Measurements from ENCODE around the gene C2orf49. TPM values are rescaled to one million over a fixed set of nuclear protein-coding genes. Genes with fewer than 3 reads are reported as not detected.

Gene C2orf49
- total RNA-seq, 1 donor from 2014 or later: 21.6 TPM

DNA sequence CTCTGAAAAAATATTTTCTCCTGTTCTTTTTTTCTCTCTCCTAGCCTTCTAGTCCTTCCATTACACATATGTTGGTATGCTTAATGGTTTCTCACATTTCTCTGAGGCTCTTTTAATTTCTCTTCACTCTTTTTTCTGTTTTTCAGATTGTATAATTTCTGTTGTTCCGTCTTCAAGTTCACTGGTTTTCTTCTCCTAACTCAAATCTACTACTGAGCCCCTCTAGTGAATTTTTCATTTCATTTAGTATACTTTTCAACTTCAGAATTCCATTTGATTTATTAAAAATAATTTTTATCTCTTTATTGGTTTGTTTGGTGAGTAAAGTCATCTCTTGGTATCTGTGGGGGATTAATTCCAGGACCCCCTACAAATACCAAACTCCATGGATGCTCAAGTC is 19.8 kb downstream of the C2orf49 start:
- no peak overlapping the region for H3K9ac ChIP-seq (ENCODE audit: low read length)
- no peak overlapping the region for H3K27ac Mint-ChIP-seq (ENCODE audit: unreplicated experiment)
- DNase-seq (ENCODE audit: low read depth) (no peak), FAIRE-seq (no peak)
- peaks cover 4% of the 10 kb centered on the region for H3K79me2 ChIP-seq (ENCODE audit: insufficient read depth, low read length)
- H3K27ac ChIP-seq (ENCODE audit: low read depth, low read length): no peak overlapping the region
- H3K4me1 ChIP-seq (ENCODE audit: insufficient read depth, low read length): peaks cover 2% of the 10 kb centered on the region
- no peaks in the 10 kb centered on the region for H3K9me3 ChIP-seq (ENCODE audit: insufficient read depth, low read depth, low read length)
- peaks cover 21% of the 10 kb centered on the region for H3K36me3 Mint-ChIP-seq (ENCODE audit: low read depth, unreplicated experiment)
- no peak overlapping the region for H3K4me3 ChIP-seq (ENCODE audit: insufficient read depth, low read depth, low read length)
- TF ChIP-seq, protein P1, sequence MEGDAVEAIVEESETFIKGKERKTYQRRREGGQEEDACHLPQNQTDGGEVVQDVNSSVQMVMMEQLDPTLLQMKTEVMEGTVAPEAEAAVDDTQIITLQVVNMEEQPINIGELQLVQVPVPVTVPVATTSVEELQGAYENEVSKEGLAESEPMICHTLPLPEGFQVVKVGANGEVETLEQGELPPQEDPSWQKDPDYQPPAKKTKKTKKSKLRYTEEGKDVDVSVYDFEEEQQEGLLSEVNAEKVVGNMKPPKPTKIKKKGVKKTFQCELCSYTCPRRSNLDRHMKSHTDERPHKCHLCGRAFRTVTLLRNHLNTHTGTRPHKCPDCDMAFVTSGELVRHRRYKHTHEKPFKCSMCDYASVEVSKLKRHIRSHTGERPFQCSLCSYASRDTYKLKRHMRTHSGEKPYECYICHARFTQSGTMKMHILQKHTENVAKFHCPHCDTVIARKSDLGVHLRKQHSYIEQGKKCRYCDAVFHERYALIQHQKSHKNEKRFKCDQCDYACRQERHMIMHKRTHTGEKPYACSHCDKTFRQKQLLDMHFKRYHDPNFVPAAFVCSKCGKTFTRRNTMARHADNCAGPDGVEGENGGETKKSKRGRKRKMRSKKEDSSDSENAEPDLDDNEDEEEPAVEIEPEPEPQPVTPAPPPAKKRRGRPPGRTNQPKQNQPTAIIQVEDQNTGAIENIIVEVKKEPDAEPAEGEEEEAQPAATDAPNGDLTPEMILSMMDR (IDR thresholded peaks at IDR 0.05; ENCODE audit: insufficient read depth, low read depth, low read length): no peak
- TF ChIP-seq EZH2 (IDR thresholded peaks at IDR 0.05; ENCODE audit: insufficient read depth, low read length): no peak
- H4K20me1 ChIP-seq (ENCODE audit: insufficient read depth, low read length): peaks cover 49% of the 10 kb centered on the region
- no peak overlapping the region for H3K4me2 ChIP-seq (ENCODE audit: low read length)
- H3K4me1 Mint-ChIP-seq (ENCODE audit: low read depth, unreplicated experiment): no peaks in the 10 kb centered on the region
- H3K27me3 ChIP-seq (ENCODE audit: insufficient read depth, low read length): no peaks in the 10 kb centered on the region
- H3K27me3 Mint-ChIP-seq (ENCODE audit: low read depth, unreplicated experiment): no peaks in the 10 kb centered on the region
- H3K4me3 Mint-ChIP-seq (ENCODE audit: unreplicated experiment): no peak overlapping the region
- H2AFZ ChIP-seq (ENCODE audit: low read depth, low read length): no peak overlapping the region
- H3K36me3 ChIP-seq (ENCODE audit: insufficient read depth, low read length): peaks cover 36% of the 10 kb centered on the region
- peaks cover 2% of the 10 kb centered on the region for H3K9me3 Mint-ChIP-seq (ENCODE audit: unreplicated experiment)

DNA sequence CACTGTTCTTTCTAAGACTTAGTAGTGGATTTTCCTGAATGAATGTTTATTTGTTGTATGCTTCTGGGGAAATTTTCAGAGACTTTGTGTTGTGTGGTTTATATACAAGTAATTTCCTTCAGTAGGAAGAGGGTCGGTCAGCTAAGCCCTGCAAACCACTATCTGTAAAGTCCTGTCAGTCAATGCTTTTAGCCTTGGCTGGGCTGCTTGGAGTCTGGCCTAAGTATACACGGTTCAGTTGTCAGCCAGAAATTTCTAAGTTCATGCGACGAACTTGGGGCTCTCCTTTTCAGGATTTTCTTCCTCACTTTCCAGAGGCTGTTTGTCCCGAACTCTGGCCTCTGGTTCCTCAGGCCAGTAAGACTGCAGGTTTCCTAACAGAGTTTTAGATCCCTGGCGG is 21.3 kb downstream of the C2orf49 start:
- Histone ChIP-seq H3K9ac (ENCODE audit: low read length) (no peak overlapping the region), H3K36me3 (ENCODE audit: insufficient read depth, low read length) (peaks cover 51% of the 10 kb centered on the region), H3K4me1 (ENCODE audit: insufficient read depth, low read length) (peaks cover 2% of the 10 kb centered on the region), H4K20me1 (ENCODE audit: insufficient read depth, low read length) (peaks cover 63% of the 10 kb centered on the region), H3K9me3 (ENCODE audit: insufficient read depth, low read depth, low read length) (no peaks in the 10 kb centered on the region), H3K79me2 (ENCODE audit: insufficient read depth, low read length) (peaks cover 12% of the 10 kb centered on the region), H3K27me3 (ENCODE audit: insufficient read depth, low read length) (no peaks in the 10 kb centered on the region), H2AFZ (ENCODE audit: low read depth, low read length) (no peak overlapping the region), H3K4me3 (ENCODE audit: insufficient read depth, low read depth, low read length) (no peak overlapping the region), H3K27ac (ENCODE audit: low read depth, low read length) (no peak overlapping the region), H3K4me2 (ENCODE audit: low read length) (no peak overlapping the region)
- Mint-ChIP-seq H3K36me3 (ENCODE audit: low read depth, unreplicated experiment) (peaks cover 24% of the 10 kb centered on the region), H3K9me3 (ENCODE audit: unreplicated experiment) (peaks cover 2% of the 10 kb centered on the region), H3K4me3 (ENCODE audit: unreplicated experiment) (no peak overlapping the region), H3K27me3 (ENCODE audit: low read depth, unreplicated experiment) (no peaks in the 10 kb centered on the region), H3K4me1 (ENCODE audit: low read depth, unreplicated experiment) (no peaks in the 10 kb centered on the region), H3K27ac (ENCODE audit: unreplicated experiment) (peak overlapping the region; percentile 41)
- no peak for DNase-seq (ENCODE audit: low read depth)
- TF ChIP-seq, protein P1 (IDR thresholded peaks at IDR 0.05; ENCODE audit: insufficient read depth, low read depth, low read length): no peak
- TF ChIP-seq EZH2 (IDR thresholded peaks at IDR 0.05; ENCODE audit: insufficient read depth, low read length): no peak
- no peak for FAIRE-seq

DNA sequence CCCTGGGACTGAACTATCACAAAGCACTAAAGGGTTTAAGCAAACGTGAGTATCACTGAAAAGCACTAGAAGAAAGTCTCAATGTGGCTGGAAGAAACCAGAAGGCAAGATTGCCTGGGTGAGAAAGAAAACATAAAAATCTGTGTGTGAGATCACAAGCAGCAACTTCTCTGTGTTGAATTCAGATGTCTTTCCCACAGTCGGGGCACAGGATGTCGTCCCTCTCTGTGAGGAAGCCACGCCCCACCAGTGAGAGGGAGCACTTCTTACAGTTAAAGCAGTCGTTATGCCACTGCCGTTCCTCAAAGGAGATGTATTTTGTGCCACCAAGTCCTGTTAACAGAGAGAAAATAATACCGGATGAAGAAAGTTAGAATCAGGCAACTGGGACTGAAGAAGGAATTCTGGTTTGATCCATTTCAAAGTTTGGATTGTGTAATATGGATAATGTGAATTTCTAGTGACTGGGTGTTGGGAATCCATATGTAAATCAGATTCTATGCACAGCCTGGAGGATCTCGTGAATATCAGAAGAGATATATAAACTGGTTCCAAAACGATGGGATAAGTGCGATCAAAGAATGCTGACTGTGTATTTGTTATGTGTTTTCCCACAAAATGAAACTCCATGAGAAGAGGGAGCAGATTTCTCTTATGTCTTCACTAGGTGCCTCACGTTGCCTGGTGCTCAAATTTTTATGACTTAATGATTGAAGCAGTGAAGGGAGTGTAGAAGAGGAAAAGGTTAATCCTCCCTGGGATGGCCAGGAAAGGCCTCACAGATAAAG is 24.0 kb downstream of the C2orf49 start:
- no peak for FAIRE-seq
- H3K27ac Mint-ChIP-seq (ENCODE audit: unreplicated experiment): no peak overlapping the region

More for the DNA sequence above, 24.0 kb downstream of the C2orf49 start:
- no peak overlapping the region for H3K4me3 Mint-ChIP-seq (ENCODE audit: unreplicated experiment)
- H3K27ac ChIP-seq (ENCODE audit: low read depth, low read length): no peak overlapping the region
- H3K4me1 ChIP-seq (ENCODE audit: insufficient read depth, low read length): peaks cover 2% of the 10 kb centered on the region
- peaks cover 2% of the 10 kb centered on the region for H3K4me1 Mint-ChIP-seq (ENCODE audit: low read depth, unreplicated experiment)
- H3K36me3 Mint-ChIP-seq (ENCODE audit: low read depth, unreplicated experiment): peaks cover 38% of the 10 kb centered on the region
- H3K4me2 ChIP-seq (ENCODE audit: low read length): no peak overlapping the region
- no peaks in the 10 kb centered on the region for H3K27me3 ChIP-seq (ENCODE audit: insufficient read depth, low read length)
- peaks cover 2% of the 10 kb centered on the region for H3K9me3 Mint-ChIP-seq (ENCODE audit: unreplicated experiment)
- peaks cover 81% of the 10 kb centered on the region for H4K20me1 ChIP-seq (ENCODE audit: insufficient read depth, low read length)
- H3K9ac ChIP-seq (ENCODE audit: low read length): no peak overlapping the region
- peaks cover 22% of the 10 kb centered on the region for H3K79me2 ChIP-seq (ENCODE audit: insufficient read depth, low read length)
- DNase-seq (ENCODE audit: low read depth): no peak
- H3K27me3 Mint-ChIP-seq (ENCODE audit: low read depth, unreplicated experiment): no peaks in the 10 kb centered on the region
- H3K9me3 ChIP-seq (ENCODE audit: insufficient read depth, low read depth, low read length): no peaks in the 10 kb centered on the region
- H3K4me3 ChIP-seq (ENCODE audit: insufficient read depth, low read depth, low read length): no peak overlapping the region
- TF ChIP-seq EZH2 (IDR thresholded peaks at IDR 0.05; ENCODE audit: insufficient read depth, low read length): no peak
- TF ChIP-seq, protein P1 (IDR thresholded peaks at IDR 0.05; ENCODE audit: insufficient read depth, low read depth, low read length): no peak
- peaks cover 72% of the 10 kb centered on the region for H3K36me3 ChIP-seq (ENCODE audit: insufficient read depth, low read length)
- H2AFZ ChIP-seq (ENCODE audit: low read depth, low read length): no peak overlapping the region
